ENCODE results near the gene PDGFC.
A peak's percentile ranks its signal among the peaks of the same experiment; 100 is the strongest.

DNA sequence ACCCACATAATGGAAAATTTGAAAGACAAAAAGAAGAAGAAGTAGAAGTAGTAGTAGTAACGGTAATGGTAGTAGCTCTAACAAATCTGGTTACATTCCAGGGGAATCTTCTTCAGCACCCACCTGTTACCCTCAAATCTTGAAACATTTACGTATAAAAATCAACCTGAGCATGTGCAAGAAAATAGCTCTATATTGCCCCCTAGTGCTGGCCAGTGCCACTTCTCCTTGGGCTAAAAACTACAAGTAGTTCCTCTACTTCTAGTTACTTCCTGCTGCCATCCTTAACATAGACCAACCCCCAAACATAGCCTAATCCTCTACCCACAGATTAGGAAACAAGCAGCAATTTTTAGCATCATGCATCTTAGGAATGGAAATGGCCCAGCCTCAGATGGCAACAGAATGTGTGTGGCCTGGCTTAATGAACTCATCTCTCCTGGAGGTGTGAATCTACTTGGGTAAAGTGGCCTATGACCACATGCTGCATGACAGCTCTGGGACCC is 3.1 kb downstream of the PDGFC start:
- TF ChIP-seq, protein P1, sequence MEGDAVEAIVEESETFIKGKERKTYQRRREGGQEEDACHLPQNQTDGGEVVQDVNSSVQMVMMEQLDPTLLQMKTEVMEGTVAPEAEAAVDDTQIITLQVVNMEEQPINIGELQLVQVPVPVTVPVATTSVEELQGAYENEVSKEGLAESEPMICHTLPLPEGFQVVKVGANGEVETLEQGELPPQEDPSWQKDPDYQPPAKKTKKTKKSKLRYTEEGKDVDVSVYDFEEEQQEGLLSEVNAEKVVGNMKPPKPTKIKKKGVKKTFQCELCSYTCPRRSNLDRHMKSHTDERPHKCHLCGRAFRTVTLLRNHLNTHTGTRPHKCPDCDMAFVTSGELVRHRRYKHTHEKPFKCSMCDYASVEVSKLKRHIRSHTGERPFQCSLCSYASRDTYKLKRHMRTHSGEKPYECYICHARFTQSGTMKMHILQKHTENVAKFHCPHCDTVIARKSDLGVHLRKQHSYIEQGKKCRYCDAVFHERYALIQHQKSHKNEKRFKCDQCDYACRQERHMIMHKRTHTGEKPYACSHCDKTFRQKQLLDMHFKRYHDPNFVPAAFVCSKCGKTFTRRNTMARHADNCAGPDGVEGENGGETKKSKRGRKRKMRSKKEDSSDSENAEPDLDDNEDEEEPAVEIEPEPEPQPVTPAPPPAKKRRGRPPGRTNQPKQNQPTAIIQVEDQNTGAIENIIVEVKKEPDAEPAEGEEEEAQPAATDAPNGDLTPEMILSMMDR (IDR thresholded peaks at IDR 0.05; ENCODE audit: low read length), result peak; percentile 78
- no peak for TF ChIP-seq EZH2 (IDR thresholded peaks at IDR 0.05; ENCODE audit: borderline replicate concordance, low read length)

All from OCI-LY1 (cell line).